Measurements from ENCODE around the gene IL37.

IL37 gene

GRCh38 chr2:112962308-112963175 is 51.6 kb downstream of the IL37 start:
- no peak for DNase-seq

GRCh38 chr2:112967023-112967422 is 56.1 kb downstream of the IL37 start:
- DNase-seq = no peak
